Neural cell (in vitro differentiated cells): ENCODE measurements around the gene SYK.

Experiments used
- CTCF ChIP-seq: fragments of 450-650 bp; IDR thresholded peaks from 2 replicates; pipeline ENCODE4 v1.5.1; 2014; ENCODE audit warnings: antibody characterized with exemption, mild to moderate bottlenecking, moderate library complexity; ENCODE audit not compliant: poor library complexity, severe bottlenecking
- EP300 ChIP-seq: fragments of 450-650 bp; conservative IDR thresholded peaks from 2 replicates; pipeline ENCODE4 v1.6.1; 2014; ENCODE audit warnings: antibody characterized with exemption, mild to moderate bottlenecking, moderate library complexity; ENCODE audit not compliant: poor library complexity, severe bottlenecking
- POLR2AphosphoS5 ChIP-seq: IDR thresholded peaks from 2 replicates; pipeline ENCODE4 v1.6.1; 2012
- TAF1 ChIP-seq: IDR thresholded peaks from 2 replicates; pipeline ENCODE4 v1.6.1; 2012; ENCODE audit warnings: low read depth
- TF ChIP-seq, protein P1 (sequence below): IDR thresholded peaks from 2 replicates; pipeline ENCODE4 v1.6.1; 2012; ENCODE audit warnings: borderline replicate concordance

DNA sequence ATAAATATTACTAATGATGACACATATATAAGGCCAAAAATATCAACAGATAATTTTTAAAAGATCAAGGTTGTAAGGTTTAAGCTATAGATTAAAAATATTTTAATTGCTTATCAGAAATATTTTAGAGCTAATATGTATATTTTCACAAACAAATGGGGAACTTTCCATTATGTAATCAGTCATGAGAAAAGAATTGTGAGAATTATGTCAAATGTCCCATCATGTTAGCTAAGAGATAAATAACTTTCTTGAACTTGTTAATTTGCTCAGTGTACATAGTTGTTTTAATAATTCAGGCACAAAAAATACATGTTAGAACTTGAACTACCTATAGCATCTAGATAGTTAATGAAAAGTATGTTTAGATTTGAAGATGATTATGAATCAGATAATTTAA is 67.7 kb downstream of the SYK start:
- TF ChIP-seq, protein P1, sequence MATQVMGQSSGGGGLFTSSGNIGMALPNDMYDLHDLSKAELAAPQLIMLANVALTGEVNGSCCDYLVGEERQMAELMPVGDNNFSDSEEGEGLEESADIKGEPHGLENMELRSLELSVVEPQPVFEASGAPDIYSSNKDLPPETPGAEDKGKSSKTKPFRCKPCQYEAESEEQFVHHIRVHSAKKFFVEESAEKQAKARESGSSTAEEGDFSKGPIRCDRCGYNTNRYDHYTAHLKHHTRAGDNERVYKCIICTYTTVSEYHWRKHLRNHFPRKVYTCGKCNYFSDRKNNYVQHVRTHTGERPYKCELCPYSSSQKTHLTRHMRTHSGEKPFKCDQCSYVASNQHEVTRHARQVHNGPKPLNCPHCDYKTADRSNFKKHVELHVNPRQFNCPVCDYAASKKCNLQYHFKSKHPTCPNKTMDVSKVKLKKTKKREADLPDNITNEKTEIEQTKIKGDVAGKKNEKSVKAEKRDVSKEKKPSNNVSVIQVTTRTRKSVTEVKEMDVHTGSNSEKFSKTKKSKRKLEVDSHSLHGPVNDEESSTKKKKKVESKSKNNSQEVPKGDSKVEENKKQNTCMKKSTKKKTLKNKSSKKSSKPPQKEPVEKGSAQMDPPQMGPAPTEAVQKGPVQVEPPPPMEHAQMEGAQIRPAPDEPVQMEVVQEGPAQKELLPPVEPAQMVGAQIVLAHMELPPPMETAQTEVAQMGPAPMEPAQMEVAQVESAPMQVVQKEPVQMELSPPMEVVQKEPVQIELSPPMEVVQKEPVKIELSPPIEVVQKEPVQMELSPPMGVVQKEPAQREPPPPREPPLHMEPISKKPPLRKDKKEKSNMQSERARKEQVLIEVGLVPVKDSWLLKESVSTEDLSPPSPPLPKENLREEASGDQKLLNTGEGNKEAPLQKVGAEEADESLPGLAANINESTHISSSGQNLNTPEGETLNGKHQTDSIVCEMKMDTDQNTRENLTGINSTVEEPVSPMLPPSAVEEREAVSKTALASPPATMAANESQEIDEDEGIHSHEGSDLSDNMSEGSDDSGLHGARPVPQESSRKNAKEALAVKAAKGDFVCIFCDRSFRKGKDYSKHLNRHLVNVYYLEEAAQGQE = no peak
- TF ChIP-seq CTCF (no peak), TAF1 (no peak), POLR2AphosphoS5 (no peak), EP300 (no peak)
